A549 (cell line): ENCODE data around the gene BMERB1.

Source experiments
- CTCF ChIP-seq: fragments of >200 bp; sonication (Bioruptor Twin); formaldehyde crosslinking; IDR thresholded peaks from 3 replicates; pipeline ENCODE4 v1.5.1; 2016
- EP300 ChIP-seq, 2 experiments: fragments of >200 bp; sonication (Bioruptor Twin); formaldehyde crosslinking; IDR thresholded peaks; 2 replicates in 1 of 2; 3 replicates in 1 of 2; pipeline ENCODE4 v1.6.1; 2016 to 2017
- ESRRA ChIP-seq: fragments of 150-350 bp; IDR thresholded peaks from 2 replicates; pipeline ENCODE4 v1.6.1; 2014; ENCODE audit warnings: mild to moderate bottlenecking, low read length, borderline replicate concordance
- GATA3 ChIP-seq: IDR thresholded peaks from 2 replicates; pipeline ENCODE4 v1.6.1; 2012; ENCODE audit warnings: borderline replicate concordance
- HDAC2 ChIP-seq: fragments of 200-600 bp; sonication (generic); IDR thresholded peaks from 2 replicates; pipeline ENCODE4 v1.6.1; 2016
- MAX ChIP-seq: IDR thresholded peaks from 2 replicates; pipeline ENCODE4 v1.6.1; 2012
- POLR2A ChIP-seq: IDR thresholded peaks from 2 replicates; pipeline ENCODE4 v1.6.1; 2012; ENCODE audit warnings: mild to moderate bottlenecking, low read length
- RNF2 ChIP-seq: fragments of 200-600 bp; sonication (generic); IDR thresholded peaks from 2 replicates; pipeline ENCODE4 v1.6.1; 2016; ENCODE audit warnings: low read depth, mild to moderate bottlenecking, antibody characterized with exemption, moderate library complexity, borderline replicate concordance
- TF ChIP-seq, protein P1 (sequence below): fragments of 150-350 bp; IDR thresholded peaks from 2 replicates; pipeline ENCODE4 v1.6.1; 2014; ENCODE audit warnings: low read depth, mild to moderate bottlenecking, low read length
- TF ChIP-seq, protein P2 (sequence below): fragments of 200-600 bp; sonication (generic); IDR thresholded peaks from 2 replicates; pipeline ENCODE4 v1.6.1; 2016; ENCODE audit warnings: antibody characterized with exemption, mild to moderate bottlenecking, moderate library complexity
- TF ChIP-seq, protein P3 (sequence below): fragments of 450-650 bp; IDR thresholded peaks from 2 replicates; pipeline ENCODE4 v1.6.1; 2014; ENCODE audit warnings: antibody characterized with exemption

DNA sequence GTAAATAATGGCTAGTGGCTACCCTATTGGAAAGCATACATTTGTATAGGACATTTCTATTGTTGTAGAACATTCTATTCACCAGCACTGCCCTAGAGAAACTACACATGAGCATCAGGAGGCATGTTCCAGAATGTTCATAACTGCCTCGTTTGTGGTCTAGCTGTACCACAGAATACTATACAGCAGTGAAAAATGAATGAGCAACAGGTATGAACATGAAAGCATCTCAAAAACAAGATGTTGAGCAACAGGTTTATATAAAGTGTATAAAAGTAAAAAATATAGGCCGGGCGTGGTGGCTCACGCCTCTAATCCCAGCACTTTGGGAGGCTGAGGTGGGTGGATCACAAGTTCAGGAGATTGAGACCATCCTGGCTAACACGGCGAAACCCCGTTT is 91.7 kb downstream of the BMERB1 start:
- TF ChIP-seq RNF2: no peak
- TF ChIP-seq, protein P1, sequence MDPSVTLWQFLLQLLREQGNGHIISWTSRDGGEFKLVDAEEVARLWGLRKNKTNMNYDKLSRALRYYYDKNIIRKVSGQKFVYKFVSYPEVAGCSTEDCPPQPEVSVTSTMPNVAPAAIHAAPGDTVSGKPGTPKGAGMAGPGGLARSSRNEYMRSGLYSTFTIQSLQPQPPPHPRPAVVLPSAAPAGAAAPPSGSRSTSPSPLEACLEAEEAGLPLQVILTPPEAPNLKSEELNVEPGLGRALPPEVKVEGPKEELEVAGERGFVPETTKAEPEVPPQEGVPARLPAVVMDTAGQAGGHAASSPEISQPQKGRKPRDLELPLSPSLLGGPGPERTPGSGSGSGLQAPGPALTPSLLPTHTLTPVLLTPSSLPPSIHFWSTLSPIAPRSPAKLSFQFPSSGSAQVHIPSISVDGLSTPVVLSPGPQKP: no peak
- TF ChIP-seq, protein P2, sequence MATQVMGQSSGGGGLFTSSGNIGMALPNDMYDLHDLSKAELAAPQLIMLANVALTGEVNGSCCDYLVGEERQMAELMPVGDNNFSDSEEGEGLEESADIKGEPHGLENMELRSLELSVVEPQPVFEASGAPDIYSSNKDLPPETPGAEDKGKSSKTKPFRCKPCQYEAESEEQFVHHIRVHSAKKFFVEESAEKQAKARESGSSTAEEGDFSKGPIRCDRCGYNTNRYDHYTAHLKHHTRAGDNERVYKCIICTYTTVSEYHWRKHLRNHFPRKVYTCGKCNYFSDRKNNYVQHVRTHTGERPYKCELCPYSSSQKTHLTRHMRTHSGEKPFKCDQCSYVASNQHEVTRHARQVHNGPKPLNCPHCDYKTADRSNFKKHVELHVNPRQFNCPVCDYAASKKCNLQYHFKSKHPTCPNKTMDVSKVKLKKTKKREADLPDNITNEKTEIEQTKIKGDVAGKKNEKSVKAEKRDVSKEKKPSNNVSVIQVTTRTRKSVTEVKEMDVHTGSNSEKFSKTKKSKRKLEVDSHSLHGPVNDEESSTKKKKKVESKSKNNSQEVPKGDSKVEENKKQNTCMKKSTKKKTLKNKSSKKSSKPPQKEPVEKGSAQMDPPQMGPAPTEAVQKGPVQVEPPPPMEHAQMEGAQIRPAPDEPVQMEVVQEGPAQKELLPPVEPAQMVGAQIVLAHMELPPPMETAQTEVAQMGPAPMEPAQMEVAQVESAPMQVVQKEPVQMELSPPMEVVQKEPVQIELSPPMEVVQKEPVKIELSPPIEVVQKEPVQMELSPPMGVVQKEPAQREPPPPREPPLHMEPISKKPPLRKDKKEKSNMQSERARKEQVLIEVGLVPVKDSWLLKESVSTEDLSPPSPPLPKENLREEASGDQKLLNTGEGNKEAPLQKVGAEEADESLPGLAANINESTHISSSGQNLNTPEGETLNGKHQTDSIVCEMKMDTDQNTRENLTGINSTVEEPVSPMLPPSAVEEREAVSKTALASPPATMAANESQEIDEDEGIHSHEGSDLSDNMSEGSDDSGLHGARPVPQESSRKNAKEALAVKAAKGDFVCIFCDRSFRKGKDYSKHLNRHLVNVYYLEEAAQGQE: no peak
- TF ChIP-seq CTCF: no peak
- no peak for TF ChIP-seq ESRRA
- TF ChIP-seq GATA3: no peak
- no peak for TF ChIP-seq EP300 (IDR thresholded peaks at IDR 0.05)
- TF ChIP-seq, protein P3, sequence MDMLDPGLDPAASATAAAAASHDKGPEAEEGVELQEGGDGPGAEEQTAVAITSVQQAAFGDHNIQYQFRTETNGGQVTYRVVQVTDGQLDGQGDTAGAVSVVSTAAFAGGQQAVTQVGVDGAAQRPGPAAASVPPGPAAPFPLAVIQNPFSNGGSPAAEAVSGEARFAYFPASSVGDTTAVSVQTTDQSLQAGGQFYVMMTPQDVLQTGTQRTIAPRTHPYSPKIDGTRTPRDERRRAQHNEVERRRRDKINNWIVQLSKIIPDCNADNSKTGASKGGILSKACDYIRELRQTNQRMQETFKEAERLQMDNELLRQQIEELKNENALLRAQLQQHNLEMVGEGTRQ: no peak
- TF ChIP-seq MAX: no peak
- no peak for TF ChIP-seq HDAC2
- TF ChIP-seq POLR2A: no peak
